ENCODE results near the gene CELF2. TPM values are rescaled to one million over a fixed set of nuclear protein-coding genes. Genes with fewer than 3 reads are reported as not detected.
A peak's percentile ranks its signal among the peaks of the same experiment; 100 is the strongest.

The CELF2 gene
- total RNA-seq, 1 donor from 2014 or later, result 4.0 TPM

GRCh38 chr10:11153245-11153644 is 135.6 kb downstream of the CELF2 start:
- DNase-seq (ENCODE audit: low read depth in 2 of 2), result no peak

GRCh38 chr10:11153766-11154165 is 136.1 kb downstream of the CELF2 start:
- no peak for DNase-seq (ENCODE audit: low read depth in 2 of 2)

- DNase-seq (ENCODE audit: low read depth in 2 of 2), result no peak
Measured at GRCh38 chr10:11154333-11154732, 136.7 kb downstream of the CELF2 start.

GRCh38 chr10:11154849-11155498 is 137.3 kb downstream of the CELF2 start:
- no peak for DNase-seq (ENCODE audit: low read depth in 2 of 2)

- DNase-seq (ENCODE audit: low read depth in 2 of 2), result no peak
Measured at GRCh38 chr10:11156480-11156879, 138.8 kb downstream of the CELF2 start.

GRCh38 chr10:11157292-11158076 is 139.8 kb downstream of the CELF2 start:
- no peak for DNase-seq (ENCODE audit: low read depth in 2 of 2)

GRCh38 chr10:11158080-11158479 is 140.4 kb downstream of the CELF2 start:
- no peak for DNase-seq (ENCODE audit: low read depth in 2 of 2)

- DNase-seq (ENCODE audit: low read depth in 2 of 2), result no peak
Measured at GRCh38 chr10:11159543-11160215, 142.0 kb downstream of the CELF2 start.

GRCh38 chr10:11161096-11161495 is 143.4 kb downstream of the CELF2 start:
- DNase-seq (ENCODE audit: low read depth in 2 of 2), result no peak

GRCh38 chr10:11161910-11162309 is 144.2 kb downstream of the CELF2 start:
- DNase-seq (ENCODE audit: low read depth in 2 of 2), result no peak

- DNase-seq (ENCODE audit: low read depth in 2 of 2), result no peak
Measured at GRCh38 chr10:11162828-11163599, 145.3 kb downstream of the CELF2 start.

GRCh38 chr10:11163780-11164550 is 146.3 kb downstream of the CELF2 start:
- DNase-seq (ENCODE audit: low read depth in 2 of 2), result no peak

GRCh38 chr10:11164551-11164802 is 146.8 kb downstream of the CELF2 start:
- no peak for DNase-seq (ENCODE audit: low read depth in 2 of 2)

- DNase-seq (ENCODE audit: low read depth in 2 of 2), result peak in 1 of 2 donors; percentile 42
Measured at GRCh38 chr10:11164803-11165590, 147.3 kb downstream of the CELF2 start.

- no peak for DNase-seq (ENCODE audit: low read depth in 2 of 2)
Measured at GRCh38 chr10:11165591-11166543, 148.2 kb downstream of the CELF2 start.

- no peak for DNase-seq (ENCODE audit: low read depth in 2 of 2)
Measured at GRCh38 chr10:11166550-11166949, 148.9 kb downstream of the CELF2 start.

- DNase-seq (ENCODE audit: low read depth in 2 of 2), result no peak
Measured at GRCh38 chr10:11167233-11167966, 149.7 kb downstream of the CELF2 start.

- DNase-seq (ENCODE audit: low read depth in 2 of 2), result no peak
Measured at GRCh38 chr10:11168423-11169090, 150.9 kb downstream of the CELF2 start.

Measured in dermis microvascular lymphatic vessel endothelial cell (primary cell).